HEK293T (cell line): ENCODE measurements around the gene APOL1.

ENCODE experiments used
- BHLHE40 ChIP-seq: fragments of 450-650 bp; IDR thresholded peaks from 2 replicates; pipeline ENCODE4 v1.6.1; 2016; ENCODE audit warnings: mild to moderate bottlenecking, moderate library complexity, borderline replicate concordance
- CTBP1 ChIP-seq: fragments of 450-650 bp; IDR thresholded peaks from 2 replicates; pipeline ENCODE4 v1.6.1; 2016; ENCODE audit warnings: borderline replicate concordance
- ELF4 ChIP-seq: fragments of 450-650 bp; IDR thresholded peaks from 2 replicates; pipeline ENCODE4 v1.6.1; 2017; ENCODE audit warnings: antibody characterized with exemption
- FOXA1 ChIP-seq: fragments of 450-650 bp; IDR thresholded peaks from 2 replicates; pipeline ENCODE4 v1.6.1; 2016; ENCODE audit warnings: mild to moderate bottlenecking
- FOXK2 ChIP-seq: fragments of 450-650 bp; IDR thresholded peaks from 2 replicates; pipeline ENCODE4 v1.6.1; 2016; ENCODE audit warnings: mild to moderate bottlenecking
- SUZ12 ChIP-seq: fragments of 450-650 bp; IDR thresholded peaks from 2 replicates; pipeline ENCODE4 v1.6.1; 2016; ENCODE audit warnings: mild to moderate bottlenecking

DNA sequence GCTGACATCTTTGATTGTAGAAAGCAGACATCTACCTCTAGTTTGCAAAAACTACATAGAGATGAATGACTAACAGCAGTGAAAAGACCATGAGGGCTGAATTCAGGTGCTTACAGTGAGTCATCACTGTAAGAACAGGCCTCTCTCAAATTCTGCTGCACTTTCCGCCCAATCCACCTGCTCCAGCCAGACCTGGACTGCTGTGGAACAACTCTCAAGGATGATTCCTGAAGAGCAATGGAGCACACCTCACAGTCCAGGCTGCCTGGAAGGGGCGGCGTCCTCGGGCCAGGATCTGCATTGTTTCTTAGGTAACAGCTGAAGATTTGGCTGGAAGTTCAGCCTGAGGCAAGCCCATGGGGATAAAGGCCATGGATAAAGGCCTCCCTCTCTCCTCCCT, 28.7 kb upstream of the APOL1 start:
- TF ChIP-seq ELF4 (no peak), FOXK2 (no peak), SUZ12 (no peak), FOXA1 (no peak), CTBP1 (no peak), BHLHE40 (no peak)
